MM.1S (cell line): Measurements from ENCODE around the gene BANP.
"Not testable (repeated sequence)": the region's sequence is repeated elsewhere in the genome, so short reads cannot be mapped to it uniquely, and the experiment has no call there.

ENCODE experiments used
- DNase-seq: peaks from one replicate; pipeline ENCODE4 v3.0.0-alpha.2; 2015
- H2AFZ ChIP-seq: fragments of 300-600 bp; sonication (generic); 2 replicates; pipeline ENCODE4 v1.6.0; 2016; ENCODE audit warnings: antibody characterized with exemption, low read length
- H3F3A ChIP-seq: fragments of 300-600 bp; sonication (generic); 2 replicates; pipeline ENCODE4 v1.6.1; 2016; ENCODE audit warnings: mild to moderate bottlenecking, antibody characterized with exemption, low read length, moderate library complexity, mixed read lengths; ENCODE audit not compliant: insufficient read depth
- H3K27ac ChIP-seq: fragments of 300-600 bp; sonication (generic); 2 replicates; pipeline ENCODE4 v1.5.1; 2016; ENCODE audit warnings: mild to moderate bottlenecking, low read length
- H3K27me3 ChIP-seq: fragments of 300-600 bp; sonication (generic); replicated peaks from 2 replicates; pipeline ENCODE4 v1.6.0; 2016; ENCODE audit warnings: low read length; ENCODE audit not compliant: insufficient read depth
- H3K36me3 ChIP-seq: fragments of 300-600 bp; sonication (generic); replicated peaks from 2 replicates; pipeline ENCODE4 v1.6.1; 2016; ENCODE audit warnings: mild to moderate bottlenecking, low read length, mixed read lengths; ENCODE audit not compliant: insufficient read depth
- H3K4me1 ChIP-seq: fragments of 300-600 bp; sonication (generic); 2 replicates; pipeline ENCODE4 v1.6.1; 2016; ENCODE audit warnings: low read length, mixed read lengths
- H3K4me2 ChIP-seq: fragments of 300-600 bp; sonication (generic); 2 replicates; pipeline ENCODE4 v1.6.0; 2016; ENCODE audit warnings: low read depth, low read length
- H3K4me3 ChIP-seq: fragments of 300-600 bp; sonication (generic); 2 replicates; pipeline ENCODE4 v1.5.1; 2016; ENCODE audit warnings: low read length, mixed read lengths
- H3K79me2 ChIP-seq: fragments of 300-600 bp; sonication (generic); 2 replicates; pipeline ENCODE4 v1.6.1; 2016; ENCODE audit warnings: mixed run types, low read length, mixed read lengths
- H3K9ac ChIP-seq: fragments of 300-600 bp; sonication (generic); 2 replicates; pipeline ENCODE4 v1.6.1; 2016; ENCODE audit warnings: low read length, mixed read lengths
- H3K9me2 ChIP-seq: fragments of 300-600 bp; sonication (generic); replicated peaks from 2 replicates; pipeline ENCODE4 v1.6.1; 2016; ENCODE audit warnings: mild to moderate bottlenecking, low read length, mixed read lengths; ENCODE audit not compliant: insufficient read depth
- H3K9me3 ChIP-seq: fragments of 300-600 bp; sonication (generic); replicated peaks from 2 replicates; pipeline ENCODE4 v1.6.1; 2016; ENCODE audit warnings: mild to moderate bottlenecking, low read length, mixed read lengths; ENCODE audit not compliant: insufficient read depth
- H4K20me1 ChIP-seq: fragments of 300-600 bp; sonication (generic); 2 replicates; pipeline ENCODE4 v1.6.1; 2016; ENCODE audit warnings: mild to moderate bottlenecking, low read length, moderate library complexity, mixed read lengths; ENCODE audit not compliant: insufficient read depth
- EZH2 ChIP-seq: fragments of 300-600 bp; sonication (generic); optimal IDR thresholded peaks from 2 replicates; pipeline ENCODE3; 2017; ENCODE audit warnings: low read depth, mild to moderate bottlenecking, antibody characterized with exemption, low read length, mixed read lengths
- EZH2phosphoT487 ChIP-seq: fragments of 300-600 bp; sonication (generic); IDR thresholded peaks from 2 replicates; pipeline ENCODE4 v1.6.1; 2018; ENCODE audit warnings: antibody characterized with exemption, low read length
- TF ChIP-seq, protein P1 (sequence below): fragments of 300-600 bp; sonication (generic); IDR thresholded peaks from 2 replicates; pipeline ENCODE4 v1.5.1; 2016; ENCODE audit warnings: antibody characterized with exemption, low read length, mixed read lengths

Gene BANP

GRCh38 chr16:87978127-87978526 lies 26.9 kb downstream of the BANP start:
- no peak overlapping the region for H3K27ac ChIP-seq
- H3F3A ChIP-seq = no peaks in the 10 kb centered on the region
- H2AFZ ChIP-seq = no peak overlapping the region
- H3K27me3 ChIP-seq = no peaks in the 10 kb centered on the region
- H3K9me2 ChIP-seq = no peaks in the 10 kb centered on the region
- H3K9ac ChIP-seq = no peak overlapping the region
- no peak for DNase-seq
- H3K79me2 ChIP-seq = peaks cover 20% of the 10 kb centered on the region
- H3K4me2 ChIP-seq = no peak overlapping the region
- H4K20me1 ChIP-seq = no peaks in the 10 kb centered on the region
- no peak overlapping the region for H3K4me3 ChIP-seq
- H3K4me1 ChIP-seq = no peaks in the 10 kb centered on the region
- TF ChIP-seq, protein P1, sequence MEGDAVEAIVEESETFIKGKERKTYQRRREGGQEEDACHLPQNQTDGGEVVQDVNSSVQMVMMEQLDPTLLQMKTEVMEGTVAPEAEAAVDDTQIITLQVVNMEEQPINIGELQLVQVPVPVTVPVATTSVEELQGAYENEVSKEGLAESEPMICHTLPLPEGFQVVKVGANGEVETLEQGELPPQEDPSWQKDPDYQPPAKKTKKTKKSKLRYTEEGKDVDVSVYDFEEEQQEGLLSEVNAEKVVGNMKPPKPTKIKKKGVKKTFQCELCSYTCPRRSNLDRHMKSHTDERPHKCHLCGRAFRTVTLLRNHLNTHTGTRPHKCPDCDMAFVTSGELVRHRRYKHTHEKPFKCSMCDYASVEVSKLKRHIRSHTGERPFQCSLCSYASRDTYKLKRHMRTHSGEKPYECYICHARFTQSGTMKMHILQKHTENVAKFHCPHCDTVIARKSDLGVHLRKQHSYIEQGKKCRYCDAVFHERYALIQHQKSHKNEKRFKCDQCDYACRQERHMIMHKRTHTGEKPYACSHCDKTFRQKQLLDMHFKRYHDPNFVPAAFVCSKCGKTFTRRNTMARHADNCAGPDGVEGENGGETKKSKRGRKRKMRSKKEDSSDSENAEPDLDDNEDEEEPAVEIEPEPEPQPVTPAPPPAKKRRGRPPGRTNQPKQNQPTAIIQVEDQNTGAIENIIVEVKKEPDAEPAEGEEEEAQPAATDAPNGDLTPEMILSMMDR = no peak
- TF ChIP-seq EZH2phosphoT487 (no peak), EZH2 (no peak)
- H3K9me3 ChIP-seq = no peaks in the 10 kb centered on the region
- H3K36me3 ChIP-seq = no peaks in the 10 kb centered on the region

GRCh38 chr16:87979352-87979751 lies 28.1 kb downstream of the BANP start:
- DNase-seq = no peak
- Histone ChIP-seq H3K79me2 (peaks cover 9% of the 10 kb centered on the region), H3K4me2 (no peak overlapping the region), H3K36me3 (no peaks in the 10 kb centered on the region), H2AFZ (no peak overlapping the region), H3K9ac (no peak overlapping the region), H3K9me2 (no peaks in the 10 kb centered on the region), H3K27me3 (no peaks in the 10 kb centered on the region), H4K20me1 (no peaks in the 10 kb centered on the region), H3F3A (no peaks in the 10 kb centered on the region), H3K27ac (no peak overlapping the region), H3K4me3 (no peak overlapping the region), H3K9me3 (no peaks in the 10 kb centered on the region), H3K4me1 (no peaks in the 10 kb centered on the region)
- TF ChIP-seq EZH2 = no peak
- no peak for TF ChIP-seq EZH2phosphoT487
- TF ChIP-seq, protein P1 = no peak

DNA sequence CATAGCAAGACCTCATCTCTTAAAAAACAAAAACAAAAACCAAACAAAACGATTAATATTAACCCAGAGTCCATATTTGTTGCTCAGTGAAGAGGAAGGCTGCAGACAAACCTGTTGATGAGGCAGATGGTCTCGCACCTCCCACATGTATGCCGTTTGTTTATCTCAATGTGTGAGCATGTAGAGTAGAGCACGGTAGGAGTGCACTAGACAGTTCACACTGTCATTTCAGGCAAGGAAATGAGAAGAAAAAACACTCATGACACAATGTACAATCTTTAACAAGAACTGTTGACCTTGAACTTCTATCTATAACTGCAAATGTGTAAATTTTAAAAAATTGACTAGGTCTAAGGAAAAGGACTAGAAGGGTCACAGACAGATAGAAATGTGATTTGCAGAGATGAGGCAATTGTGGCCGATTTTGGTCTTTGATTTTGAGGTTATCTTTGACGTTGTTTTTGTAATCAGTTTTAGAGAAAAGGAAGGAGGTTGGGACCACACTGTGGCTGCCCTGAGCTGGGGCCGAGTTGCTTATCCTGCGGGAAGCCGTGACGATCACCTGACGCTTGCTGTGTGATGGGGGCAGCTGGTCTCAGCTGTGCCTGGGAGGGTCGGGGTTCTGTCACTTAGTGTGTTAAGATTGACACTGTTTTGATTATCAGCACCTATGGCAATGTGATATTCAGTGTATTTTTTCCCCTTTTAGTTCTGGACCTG lies 28.8 kb downstream of the BANP start:
- not testable (repeated sequence) for H3F3A ChIP-seq, H3K9me3 ChIP-seq, DNase-seq, H3K36me3 ChIP-seq, H4K20me1 ChIP-seq, H3K79me2 ChIP-seq, H3K4me2 ChIP-seq, H3K4me1 ChIP-seq, H3K9ac ChIP-seq, H2AFZ ChIP-seq, H3K4me3 ChIP-seq, H3K9me2 ChIP-seq, H3K27ac ChIP-seq, H3K27me3 ChIP-seq

DNA sequence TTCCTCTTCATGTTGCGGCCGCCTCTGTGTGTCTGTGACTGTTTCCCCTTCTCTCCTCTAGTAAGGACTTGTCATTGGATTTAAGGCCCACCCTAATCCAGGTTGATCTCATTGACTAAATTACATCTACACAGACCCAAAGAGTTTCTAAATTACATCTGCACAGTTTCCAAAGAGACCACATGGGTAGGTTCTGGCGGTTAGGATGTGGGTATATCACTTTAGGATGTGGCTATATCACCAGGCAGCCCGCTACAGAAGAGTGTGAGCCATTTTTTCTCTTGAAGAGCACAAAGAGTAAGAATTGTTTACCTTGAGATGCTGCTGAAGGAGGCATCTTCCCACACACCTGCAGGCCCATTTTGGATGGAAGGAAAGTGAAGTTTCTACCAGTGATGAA lies 30.1 kb downstream of the BANP start:
- not testable (repeated sequence) for H4K20me1 ChIP-seq, H3K4me3 ChIP-seq, H3K9me3 ChIP-seq, H3K9ac ChIP-seq, H3K27ac ChIP-seq, H3K36me3 ChIP-seq, H2AFZ ChIP-seq, H3K4me1 ChIP-seq, H3K4me2 ChIP-seq, H3K27me3 ChIP-seq, H3F3A ChIP-seq, H3K9me2 ChIP-seq, DNase-seq, H3K79me2 ChIP-seq
